Measurements from ENCODE around the gene KLHL29. TPM values are rescaled to one million over a fixed set of nuclear protein-coding genes. Genes with fewer than 3 reads are reported as not detected.
A peak's percentile ranks its signal among the peaks of the same experiment; 100 is the strongest.

KLHL29 gene
- total RNA-seq, 2 experiments from 2014 or later, result 0.23 to 0.66 TPM

- Histone ChIP-seq H3K36me3 (ENCODE audit: insufficient read depth, low read length) (no peaks in the 10 kb centered on the region), H3K4me2 (ENCODE audit: low read length) (peak overlapping the region; percentile 72), H3K4me1 (ENCODE audit: insufficient read depth, low read length, poor library complexity, severe bottlenecking) (peaks cover 9% of the 10 kb centered on the region), H3K79me2 (ENCODE audit: insufficient read depth, low read depth, low read length) (no peaks in the 10 kb centered on the region), H3K9me3 (ENCODE audit: low read length) (no peaks in the 10 kb centered on the region), H3K9me2 (ENCODE audit: insufficient read depth, low read length) (no peaks in the 10 kb centered on the region), H2AFZ (ENCODE audit: low read length) (no peak overlapping the region), H3K4me3 (ENCODE audit: low read depth, low read length, poor library complexity, severe bottlenecking) (peak overlapping the region; percentile 67), H4K20me1 (ENCODE audit: insufficient read depth, low read length) (no peaks in the 10 kb centered on the region; the same call in 1 of the 2 replicates), H3K27ac (ENCODE audit: low read depth, low read length, poor library complexity, severe bottlenecking) (no peak overlapping the region)
- TF ChIP-seq EZH2phosphoT487 (IDR thresholded peaks at IDR 0.05; ENCODE audit: borderline replicate concordance, low read depth, low read length) (no peak; the same call in none of the 2 replicates), CTCF (conservative IDR thresholded peaks at IDR 0.05; ENCODE audit: low read length) (no peak)
- CTCF ChIA-PET (ENCODE audit: unreplicated experiment), result no interaction called here
- BruUV-seq (replicated peaks), result no TSS peak
- POLR2A ChIA-PET, result interaction anchor here (0.7 kb wide), 1 partner anchor 119 kb away, joined by 4 read pairs; no protein-coding TSS in a partner anchor
- intact Hi-C loops (cut with micrococcal nuclease; ENCODE audit: unreplicated experiment), result no loop called here
- DNase-seq (ENCODE audit: low spot score), result no peak
These were observed 2.2 kb downstream of the KLHL29 start for GRCh38 chr2:23387221-23387550.

GRCh38 chr2:23387845-23388244 lies 2.9 kb downstream of the KLHL29 start:
- Histone ChIP-seq H3K4me2 (ENCODE audit: low read length) (no peak overlapping the region), H3K9me3 (ENCODE audit: low read length) (no peaks in the 10 kb centered on the region), H3K4me1 (ENCODE audit: insufficient read depth, low read length, poor library complexity, severe bottlenecking) (peaks cover 9% of the 10 kb centered on the region), H3K27ac (ENCODE audit: low read depth, low read length, poor library complexity, severe bottlenecking) (no peak overlapping the region), H3K9me2 (ENCODE audit: insufficient read depth, low read length) (no peaks in the 10 kb centered on the region), H4K20me1 (ENCODE audit: insufficient read depth, low read length) (no peaks in the 10 kb centered on the region; the same call in 1 of the 2 replicates), H3K79me2 (ENCODE audit: insufficient read depth, low read depth, low read length) (no peaks in the 10 kb centered on the region), H3K36me3 (ENCODE audit: insufficient read depth, low read length) (no peaks in the 10 kb centered on the region), H2AFZ (ENCODE audit: low read length) (no peak overlapping the region), H3K4me3 (ENCODE audit: low read depth, low read length, poor library complexity, severe bottlenecking) (no peak overlapping the region)
- no TSS peak for BruUV-seq (replicated peaks)
- POLR2A ChIA-PET, result no interaction called here
- no peak for DNase-seq (ENCODE audit: low spot score)
- no peak for TF ChIP-seq EZH2phosphoT487 (IDR thresholded peaks at IDR 0.05; ENCODE audit: borderline replicate concordance, low read depth, low read length)
- no peak for TF ChIP-seq CTCF (conservative IDR thresholded peaks at IDR 0.05; ENCODE audit: low read length)
- CTCF ChIA-PET (ENCODE audit: unreplicated experiment), result no interaction called here
- intact Hi-C loops (cut with micrococcal nuclease; ENCODE audit: unreplicated experiment), result no loop called here

- POLR2A ChIA-PET, result no interaction called here
- Histone ChIP-seq H3K4me1 (ENCODE audit: insufficient read depth, low read length, poor library complexity, severe bottlenecking) (peaks cover 9% of the 10 kb centered on the region), H3K4me2 (ENCODE audit: low read length) (no peak overlapping the region), H2AFZ (ENCODE audit: low read length) (no peak overlapping the region), H3K79me2 (ENCODE audit: insufficient read depth, low read depth, low read length) (no peaks in the 10 kb centered on the region), H3K27ac (ENCODE audit: low read depth, low read length, poor library complexity, severe bottlenecking) (no peak overlapping the region), H3K4me3 (ENCODE audit: low read depth, low read length, poor library complexity, severe bottlenecking) (no peak overlapping the region), H3K36me3 (ENCODE audit: insufficient read depth, low read length) (no peaks in the 10 kb centered on the region), H3K9me3 (ENCODE audit: low read length) (no peaks in the 10 kb centered on the region), H4K20me1 (ENCODE audit: insufficient read depth, low read length) (no peaks in the 10 kb centered on the region; the same call in 1 of the 2 replicates), H3K9me2 (ENCODE audit: insufficient read depth, low read length) (no peaks in the 10 kb centered on the region)
- BruUV-seq (replicated peaks), result no TSS peak
- no peak for DNase-seq (ENCODE audit: low spot score)
- CTCF ChIA-PET (ENCODE audit: unreplicated experiment), result no interaction called here
- intact Hi-C loops (cut with micrococcal nuclease; ENCODE audit: unreplicated experiment), result no loop called here
- no peak for TF ChIP-seq CTCF (conservative IDR thresholded peaks at IDR 0.05; ENCODE audit: low read length)
- TF ChIP-seq EZH2phosphoT487 (IDR thresholded peaks at IDR 0.05; ENCODE audit: borderline replicate concordance, low read depth, low read length), result no peak
These were observed 3.3 kb downstream of the KLHL29 start for GRCh38 chr2:23388294-23388693.

Measured in OCI-LY7 (cell line).